CD4-positive, CD25-positive, alpha-beta regulatory T cell (primary cell): ENCODE results near the gene RABGAP1L. TPM values are rescaled to one million over a fixed set of nuclear protein-coding genes. Genes with fewer than 3 reads are reported as not detected.
"Not testable (repeated sequence)": the region's sequence is repeated elsewhere in the genome, so short reads cannot be mapped to it uniquely, and the experiment has no call there.

Experiments used
- ATAC-seq, 2 donors: fragments of 150-1000 bp; cut with Tn5 transposase; one replicate each; pipeline ENCODE4 v1.10.0; 2021; ENCODE audit warnings: low read depth in 2 of 2, moderate number of reproducible peaks in 2 of 2, moderate library complexity in 1 of 2
- DNase-seq, 3 donors: peaks; one replicate each; pipeline versions ENCODE4 v3.0.0 to v3.0.0-alpha.2; 2012 to 2022; ENCODE audit warnings: mixed read lengths in 1 of 3
- H3K27ac ChIP-seq: one replicate; pipeline ENCODE4 v1.7.0; 2013; ENCODE audit warnings: mild to moderate bottlenecking, low read length; ENCODE audit not compliant: insufficient read depth, poor library complexity, severe bottlenecking
- H3K27me3 ChIP-seq: one replicate; pipeline ENCODE4 v1.7.0; 2013; ENCODE audit warnings: low read length; ENCODE audit not compliant: control insufficient read depth, insufficient read depth
- H3K36me3 ChIP-seq: one replicate; pipeline ENCODE4 v1.7.0; 2013; ENCODE audit warnings: mild to moderate bottlenecking, low read length, moderate library complexity; ENCODE audit not compliant: control insufficient read depth, insufficient read depth
- H3K4me1 ChIP-seq: 2 replicates; pipeline ENCODE4 v1.7.0; 2013; ENCODE audit warnings: mild to moderate bottlenecking, low read length; ENCODE audit not compliant: insufficient read depth, control insufficient read depth, poor library complexity, severe bottlenecking
- H3K4me3 ChIP-seq: one replicate; pipeline ENCODE4 v1.7.0; 2013; ENCODE audit warnings: low read depth, mild to moderate bottlenecking, low read length, moderate library complexity
- H3K9me3 ChIP-seq, 2 experiments: 1 replicate in 1 of 2; 2 replicates in 1 of 2; pipeline ENCODE4 v1.7.0; 2013; ENCODE audit warnings: low read length in 2 of 2, mild to moderate bottlenecking in 1 of 2, moderate library complexity in 1 of 2; ENCODE audit not compliant: control insufficient read depth in 2 of 2
- H3K27ac Mint-ChIP-seq, 3 donors: one replicate each; pipeline ENCODE4 v1.8.0; 2020 to 2022; ENCODE audit warnings: mild to moderate bottlenecking in 3 of 3, mixed read lengths in 3 of 3, moderate library complexity in 2 of 3
- H3K27me3 Mint-ChIP-seq: one replicate; pipeline ENCODE4 v1.8.0; 2022; ENCODE audit warnings: mild to moderate bottlenecking, mixed read lengths
- H3K36me3 Mint-ChIP-seq: one replicate; pipeline ENCODE4 v1.8.0; 2020; ENCODE audit warnings: mixed read lengths
- H3K4me1 Mint-ChIP-seq, 4 donors: one replicate each; pipeline ENCODE4 v1.8.0; 2020 to 2022; ENCODE audit warnings: mixed read lengths in 4 of 4, mild to moderate bottlenecking in 1 of 4
- H3K4me3 Mint-ChIP-seq, 4 donors: one replicate each; pipeline ENCODE4 v1.8.0; 2020 to 2022; ENCODE audit warnings: mild to moderate bottlenecking in 4 of 4, mixed read lengths in 4 of 4, moderate library complexity in 3 of 4
- H3K9me3 Mint-ChIP-seq, 7 donors: one replicate each; pipeline ENCODE4 v1.8.0; 2020 to 2022; ENCODE audit warnings: mixed read lengths in 7 of 7, mild to moderate bottlenecking in 3 of 7, moderate library complexity in 2 of 7
- polyA plus RNA-seq, 4 donors: library from polyadenylated mRNA; unstranded; fragments of 300-500 nt; fragmentation: Illumina TruSeq; gene quantifications; one replicate each; pipeline ENCODE4 v1.2.3, GENCODE V29; 2021
- total RNA-seq: library from RNA; stranded (reverse); gene quantifications from one replicate; pipeline ENCODE4 v1.2.3, GENCODE V29; 2022

RABGAP1L gene
- total and polyA plus RNA-seq, 5 donors from 2014 or later = 69.7 to 118 (median 84.9) TPM

DNA sequence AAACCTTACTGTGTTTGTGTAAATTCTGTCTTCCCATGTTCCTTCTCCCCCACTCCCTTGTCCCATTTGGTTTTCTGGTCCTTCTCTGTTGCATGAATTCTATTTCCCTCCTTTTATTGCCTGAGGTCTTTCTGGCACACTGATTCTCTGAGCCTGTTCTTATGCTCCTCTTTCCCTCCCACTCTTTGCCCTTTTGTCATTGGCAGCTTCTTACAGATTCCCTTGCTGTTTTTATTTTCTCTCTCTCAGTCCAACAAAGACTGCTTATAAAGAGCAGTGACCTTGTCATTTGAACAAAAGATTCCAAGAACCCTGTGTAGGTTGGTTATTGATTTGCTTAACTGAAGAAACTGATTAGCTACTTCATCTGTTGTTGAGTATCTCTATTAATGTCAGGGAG is 338.2 kb downstream of the RABGAP1L start:
- peaks cover 4% of the 10 kb centered on the region for H3K36me3 Mint-ChIP-seq
- Histone ChIP-seq H3K27ac (no peak overlapping the region), H3K9me3 (no peaks in the 10 kb centered on the region), H3K4me1 (no peaks in the 10 kb centered on the region), H3K4me3 (no peak overlapping the region), H3K27me3 (no peaks in the 10 kb centered on the region), H3K36me3 (no peaks in the 10 kb centered on the region)
- no peak overlapping the region for H3K4me3 Mint-ChIP-seq
- no peaks in the 10 kb centered on the region for H3K9me3 Mint-ChIP-seq
- H3K27ac Mint-ChIP-seq = no peak overlapping the region
- ATAC-seq = no peak
- H3K4me1 Mint-ChIP-seq = peaks cover 0 to 32% (median 4%) of the 10 kb centered on the region in 4 donors
- H3K27me3 Mint-ChIP-seq = no peaks in the 10 kb centered on the region
- DNase-seq = no peak

DNA sequence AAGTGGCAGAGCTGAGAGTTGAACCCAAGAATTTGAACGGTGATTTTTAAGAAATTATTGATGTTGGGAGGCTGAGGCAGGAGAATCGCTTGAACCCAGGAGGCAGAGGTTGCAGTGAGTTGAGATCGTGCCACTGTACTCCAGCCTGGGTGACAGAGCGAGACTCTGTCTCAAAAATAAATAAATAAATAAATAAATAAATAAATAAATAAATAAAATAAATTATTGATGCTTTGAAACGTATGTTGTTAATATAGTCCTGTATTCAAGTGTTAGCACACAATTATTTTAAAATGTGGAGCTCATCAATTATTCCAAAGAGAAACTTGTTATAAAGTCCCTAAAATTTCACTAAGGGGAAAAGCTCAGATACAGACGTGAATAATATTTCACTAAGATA is 357.4 kb downstream of the RABGAP1L start:
- H3K9me3 Mint-ChIP-seq, H3K4me1 Mint-ChIP-seq, H3K4me3 ChIP-seq, DNase-seq, H3K4me1 ChIP-seq, H3K27me3 Mint-ChIP-seq, H3K36me3 ChIP-seq, H3K4me3 Mint-ChIP-seq, H3K9me3 ChIP-seq, H3K27ac Mint-ChIP-seq, H3K27ac ChIP-seq, H3K27me3 ChIP-seq, H3K36me3 Mint-ChIP-seq, ATAC-seq: not testable (repeated sequence)

DNA sequence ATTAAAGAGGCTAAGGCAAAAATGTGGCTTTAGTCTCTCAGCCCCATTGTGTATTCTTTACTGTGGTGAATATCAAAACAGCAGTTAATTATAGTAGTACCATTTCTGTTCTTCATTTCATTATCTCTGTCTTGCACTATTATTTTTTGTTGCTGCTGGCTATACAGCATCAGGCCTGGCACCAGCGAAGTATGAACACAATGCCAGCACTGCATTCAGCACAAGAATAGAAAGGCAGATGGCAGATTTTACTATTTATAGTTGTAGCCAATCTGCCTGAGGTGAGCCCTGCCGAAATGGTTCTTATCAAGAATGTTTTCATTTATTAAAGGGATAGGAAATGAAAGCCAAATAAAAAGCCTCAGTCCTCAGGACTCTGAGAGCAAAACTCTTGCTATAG is 360.5 kb downstream of the RABGAP1L start:
- Histone ChIP-seq H3K36me3 (no peaks in the 10 kb centered on the region), H3K4me3 (no peak overlapping the region), H3K4me1 (no peaks in the 10 kb centered on the region), H3K27ac (no peak overlapping the region), H3K9me3 (no peaks in the 10 kb centered on the region), H3K27me3 (no peaks in the 10 kb centered on the region)
- H3K9me3 Mint-ChIP-seq = peaks cover 0 to 12% (median 0%) of the 10 kb centered on the region in 7 donors
- peaks cover 0 to 14% (median 2%) of the 10 kb centered on the region in 4 donors for H3K4me1 Mint-ChIP-seq
- ATAC-seq = no peak
- no peak overlapping the region for H3K4me3 Mint-ChIP-seq
- no peaks in the 10 kb centered on the region for H3K27me3 Mint-ChIP-seq
- peaks cover 9% of the 10 kb centered on the region for H3K36me3 Mint-ChIP-seq
- DNase-seq = no peak
- no peak overlapping the region for H3K27ac Mint-ChIP-seq

DNA sequence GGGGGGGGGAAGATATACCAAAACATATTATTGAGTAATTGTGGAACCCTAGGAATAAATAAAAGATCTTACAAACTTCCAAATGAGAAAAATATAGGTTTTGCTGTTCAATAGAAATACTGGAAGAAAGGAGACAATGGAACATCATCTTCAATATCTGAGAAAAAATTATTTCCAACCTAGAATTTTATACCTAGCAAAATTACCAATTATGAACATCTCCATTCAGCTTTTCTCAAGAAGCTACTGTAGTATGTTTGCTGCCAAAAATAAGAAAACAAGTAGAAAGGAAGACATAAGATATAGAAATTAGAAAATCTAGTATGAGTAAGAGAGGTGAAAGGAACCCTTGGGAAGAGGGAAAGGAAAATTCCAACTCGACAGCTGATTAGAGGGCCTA is 372.4 kb downstream of the RABGAP1L start:
- H3K4me3 ChIP-seq = no peak overlapping the region
- H3K4me1 Mint-ChIP-seq = peaks cover under 1 to 28% (median 4%) of the 10 kb centered on the region in 4 donors
- H3K4me3 Mint-ChIP-seq = no peak overlapping the region
- H3K9me3 ChIP-seq = peaks cover 19 to 26% of the 10 kb centered on the region in 2 experiments
- H3K9me3 Mint-ChIP-seq = peaks cover 3 to 31% (median 18%) of the 10 kb centered on the region in 7 donors
- H3K4me1 ChIP-seq = no peaks in the 10 kb centered on the region
- H3K36me3 ChIP-seq = no peaks in the 10 kb centered on the region
- H3K27me3 ChIP-seq = no peaks in the 10 kb centered on the region
- DNase-seq (no peak), ATAC-seq (no peak)
- H3K27ac Mint-ChIP-seq = no peak overlapping the region
- peaks cover 15% of the 10 kb centered on the region for H3K36me3 Mint-ChIP-seq
- H3K27me3 Mint-ChIP-seq = no peaks in the 10 kb centered on the region
- no peak overlapping the region for H3K27ac ChIP-seq

DNA sequence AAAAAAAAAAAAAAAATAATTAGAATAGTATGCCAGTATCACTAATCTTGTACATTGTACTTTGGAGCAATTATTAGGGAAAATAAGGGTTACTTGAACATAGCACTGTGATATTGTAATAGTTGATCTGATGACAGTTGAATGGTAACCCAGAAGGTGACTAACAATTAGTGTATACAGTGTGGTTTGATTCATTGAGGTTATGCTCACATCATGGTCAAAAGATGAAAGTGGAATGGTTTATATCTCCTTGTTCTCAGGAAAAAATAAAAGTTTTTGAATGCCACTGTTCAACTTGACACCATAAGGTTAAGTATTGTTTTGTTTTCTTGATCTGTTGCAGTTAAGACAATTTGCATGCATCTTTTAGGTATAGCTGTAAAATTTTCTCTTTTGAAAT is 375.5 kb downstream of the RABGAP1L start:
- no peak overlapping the region for H3K27ac ChIP-seq
- Mint-ChIP-seq H3K36me3 (peaks cover 24% of the 10 kb centered on the region), H3K27ac (no peak overlapping the region), H3K4me1 (peaks cover 0 to 9% (median 1%) of the 10 kb centered on the region in 4 donors), H3K27me3 (no peaks in the 10 kb centered on the region), H3K9me3 (peaks cover 4 to 35% (median 12%) of the 10 kb centered on the region in 7 donors), H3K4me3 (no peak overlapping the region)
- peaks cover 16 to 22% of the 10 kb centered on the region in 2 experiments for H3K9me3 ChIP-seq
- H3K36me3 ChIP-seq = no peaks in the 10 kb centered on the region
- DNase-seq (no peak), ATAC-seq (no peak)
- H3K4me3 ChIP-seq = no peak overlapping the region
- no peaks in the 10 kb centered on the region for H3K4me1 ChIP-seq
- no peaks in the 10 kb centered on the region for H3K27me3 ChIP-seq

DNA sequence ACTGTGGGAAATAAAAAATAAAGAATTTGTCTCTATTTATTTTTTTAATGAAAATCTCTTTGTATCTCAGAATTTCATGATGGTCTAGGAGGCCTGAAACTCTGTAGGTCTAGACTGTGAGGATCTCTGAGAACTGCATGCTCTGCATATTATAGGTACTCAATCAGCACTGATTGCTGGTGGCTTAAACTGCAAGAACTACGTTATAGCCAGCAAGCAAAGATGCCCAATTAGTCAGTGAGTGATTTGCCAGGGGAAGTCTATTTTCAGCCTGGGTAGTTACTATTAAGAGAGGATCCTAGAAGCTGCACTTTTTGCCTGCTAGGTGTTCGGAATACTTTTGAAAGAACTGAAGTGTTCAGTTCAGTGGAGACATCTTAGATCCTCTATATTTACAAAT is 375.9 kb downstream of the RABGAP1L start:
- no peak overlapping the region for H3K27ac ChIP-seq
- no peaks in the 10 kb centered on the region for H3K4me1 ChIP-seq
- no peak overlapping the region for H3K4me3 Mint-ChIP-seq
- H3K4me1 Mint-ChIP-seq = peaks cover 0 to 9% (median 1%) of the 10 kb centered on the region in 4 donors
- H3K36me3 Mint-ChIP-seq = peaks cover 24% of the 10 kb centered on the region
- DNase-seq (no peak), ATAC-seq (no peak)
- H3K4me3 ChIP-seq = no peak overlapping the region
- no peaks in the 10 kb centered on the region for H3K27me3 Mint-ChIP-seq
- H3K9me3 Mint-ChIP-seq = peaks cover 4 to 35% (median 11%) of the 10 kb centered on the region in 7 donors
- no peaks in the 10 kb centered on the region for H3K27me3 ChIP-seq
- H3K36me3 ChIP-seq = no peaks in the 10 kb centered on the region
- H3K27ac Mint-ChIP-seq = no peak overlapping the region
- H3K9me3 ChIP-seq = peaks cover 16 to 18% of the 10 kb centered on the region in 2 experiments

DNA sequence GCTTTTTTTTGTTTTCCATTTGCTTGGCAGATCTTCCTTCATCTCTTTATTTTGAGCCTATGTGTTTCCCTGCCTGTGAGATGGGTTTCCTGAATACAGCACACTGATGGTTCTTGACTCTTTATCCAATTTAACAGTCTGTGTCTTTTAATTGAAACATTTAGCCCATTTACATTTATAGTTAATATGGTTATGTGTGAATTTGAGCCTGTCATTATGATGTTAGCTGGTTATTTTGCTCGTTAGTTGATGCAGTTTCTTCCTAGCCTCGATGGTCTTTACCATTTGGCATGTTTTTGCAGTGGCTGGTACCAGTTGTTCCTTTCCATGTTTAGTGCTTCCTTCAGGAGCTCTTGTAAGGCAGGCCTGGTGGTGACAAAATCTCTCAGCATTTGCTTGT is 384.1 kb downstream of the RABGAP1L start:
- H3K4me3 ChIP-seq, H3K4me1 Mint-ChIP-seq, H3K27ac ChIP-seq, H3K36me3 ChIP-seq, H3K27me3 ChIP-seq, H3K27me3 Mint-ChIP-seq, H3K4me1 ChIP-seq, H3K27ac Mint-ChIP-seq, H3K9me3 ChIP-seq, DNase-seq, ATAC-seq, H3K4me3 Mint-ChIP-seq: not testable (repeated sequence)
- Mint-ChIP-seq H3K36me3 (peaks cover 22% of the 10 kb centered on the region), H3K9me3 (peaks cover 0 to 41% (median 7%) of the 10 kb centered on the region in 7 donors)

DNA sequence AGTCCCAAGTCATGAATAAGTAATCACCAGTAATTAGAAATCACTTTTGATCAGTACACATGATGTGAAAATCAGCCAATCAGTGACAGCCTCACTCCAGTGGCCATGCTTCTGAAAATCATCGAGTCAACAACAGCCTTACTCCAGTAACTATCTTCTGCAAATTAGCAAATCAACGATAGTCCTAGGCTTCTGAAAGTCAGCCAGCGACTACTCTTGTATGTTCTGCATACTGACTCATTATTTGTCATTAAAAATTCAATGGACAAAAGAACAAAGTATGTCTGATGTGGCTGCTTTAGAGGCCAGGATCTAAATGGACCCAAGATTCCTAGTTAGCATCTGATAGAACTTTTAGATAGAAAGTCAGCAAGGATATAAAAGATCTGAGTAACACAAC is 391.0 kb downstream of the RABGAP1L start:
- no peak overlapping the region for H3K4me3 ChIP-seq
- H3K27ac ChIP-seq = no peak overlapping the region
- H3K27me3 ChIP-seq = no peaks in the 10 kb centered on the region
- ATAC-seq = no peak
- no peaks in the 10 kb centered on the region for H3K4me1 ChIP-seq
- peaks cover 0 to 25% (median 6%) of the 10 kb centered on the region in 4 donors for H3K4me1 Mint-ChIP-seq
- H3K36me3 Mint-ChIP-seq = peaks cover 22% of the 10 kb centered on the region
- H3K4me3 Mint-ChIP-seq = no peak overlapping the region
- no peaks in the 10 kb centered on the region for H3K27me3 Mint-ChIP-seq
- no peaks in the 10 kb centered on the region for H3K9me3 ChIP-seq
- H3K27ac Mint-ChIP-seq = no peak overlapping the region
- H3K9me3 Mint-ChIP-seq = peaks cover 0 to 11% (median 2%) of the 10 kb centered on the region in 7 donors
- no peaks in the 10 kb centered on the region for H3K36me3 ChIP-seq
- DNase-seq = no peak
